Sigmoid colon (tissue), 7 donors: ENCODE results near the gene GPM6B. TPM values are rescaled to one million over a fixed set of nuclear protein-coding genes. Genes with fewer than 3 reads are reported as not detected.

Experiments used
- DNase-seq: peaks from one replicate; pipeline ENCODE4 v3.0.0-alpha.2; 2019
- H3K27ac ChIP-seq, 4 donors: fragments of 200-600 bp; sonication (generic); one replicate each; pipeline ENCODE4 v1.5.1; 2016 to 2019; ENCODE audit warnings: mild to moderate bottlenecking in 1 of 4
- H3K27me3 ChIP-seq, 3 donors: fragments of 200-600 bp; sonication (generic); one replicate each; pipeline ENCODE4 v1.5.1; 2019; ENCODE audit warnings: mild to moderate bottlenecking in 1 of 3
- H3K36me3 ChIP-seq, 4 donors: fragments of 200-600 bp; sonication (generic); one replicate each; pipeline ENCODE4 v1.5.1; 2016 to 2019
- H3K4me1 ChIP-seq, 4 donors: fragments of 200-600 bp; sonication (generic); one replicate each; pipeline ENCODE4 v1.5.1; 2017 to 2019
- H3K4me3 ChIP-seq, 4 donors: fragments of 200-600 bp; sonication (generic); one replicate each; pipeline ENCODE4 v1.5.1; 2017 to 2019; ENCODE audit warnings: mild to moderate bottlenecking in 2 of 4, moderate library complexity in 1 of 4
- H3K9me3 ChIP-seq, 4 donors: fragments of 200-600 bp in 3 of 4; sonication (generic) in 3 of 4; one replicate each; pipeline versions ENCODE4 v1.5.1 to v1.6.1; 2013 to 2019
- CTCF ChIP-seq, 4 experiments: fragments of 450-650 bp in 3 of 4; fragments of 200-600 bp in 1 of 4; IDR thresholded peaks; one replicate each; pipeline ENCODE4 v1.5.1; 2016 to 2019; ENCODE audit warnings: antibody characterized with exemption in 4 of 4, mild to moderate bottlenecking in 3 of 4, moderate library complexity in 2 of 4
- EP300 ChIP-seq, 4 donors: sonication (generic); formaldehyde crosslinking; IDR thresholded peaks; one replicate each; pipeline ENCODE4 v1.6.1; 2017; ENCODE audit warnings: antibody characterized with exemption in 4 of 4
- POLR2A ChIP-seq, 2 donors: fragments of 450-650 bp; IDR thresholded peaks; one replicate each; pipeline ENCODE4 v1.6.1; 2016; ENCODE audit warnings: antibody characterized with exemption in 2 of 2, mild to moderate bottlenecking in 2 of 2, moderate library complexity in 2 of 2
- POLR2AphosphoS5 ChIP-seq, 4 donors: sonication (generic); formaldehyde crosslinking; IDR thresholded peaks; one replicate each; pipeline ENCODE4 v1.6.1; 2017; ENCODE audit warnings: antibody characterized with exemption in 4 of 4
- WGBS, 2 donors: extraction: QIAGEN DNeasy Blood & Tissue Kit; methylation state at CpG; one replicate each; pipeline ENCODE4 v1.1.7; 2013; 5-methylcytosine and 5-hydroxymethylcytosine counted together
- intact Hi-C: fragments of 100-400 bp; cut with DNase I; formaldehyde crosslinking; loops from one replicate; pipeline ENCODE4 v1.15.1; 2023
- polyA plus RNA-seq, 3 donors: library from polyadenylated mRNA; stranded (reverse); fragments of 200-250 nt; gene quantifications; one replicate each; pipeline ENCODE4 v1.2.3, GENCODE V29; 2013
- total RNA-seq, 4 donors: library from RNA; depleted of rRNA; stranded (reverse); fragments of >200 nt; gene quantifications; one replicate each; pipeline ENCODE4 v1.1.0, GENCODE V29; 2016
- donor health status: healthy with polysubstance abuse.
- donor health status: Bipolar disorder and iron deficiency.
- donor health status: healthy.

Gene GPM6B
- total and polyA plus RNA-seq, 7 donors, result 0.46 to 40.3 (median 24.0) TPM

- Histone ChIP-seq H3K27me3 (no peaks in the 10 kb centered on the region), H3K9me3 (no peaks in the 10 kb centered on the region), H3K4me3 (no peak overlapping the region), H3K4me1 (no peaks in the 10 kb centered on the region), H3K36me3 (no peaks in the 10 kb centered on the region), H3K27ac (no peak overlapping the region)
- 90 to 91% methylated on average over 7 of the region's 7 CpGs for WGBS, 2 donors
- TF ChIP-seq EP300 (IDR thresholded peaks at IDR 0.05), result no peak
- no peak for TF ChIP-seq POLR2A (IDR thresholded peaks at IDR 0.05)
- TF ChIP-seq CTCF (IDR thresholded peaks at IDR 0.05), result no peak
- no peak for TF ChIP-seq POLR2AphosphoS5 (IDR thresholded peaks at IDR 0.05)
- intact Hi-C loops, result no loop called here
- DNase-seq, result no peak
These were observed 23.2 kb upstream of the GPM6B start for GRCh38 chrX:13840121-13840520.

- Histone ChIP-seq H3K27me3 (no peaks in the 10 kb centered on the region), H3K27ac (no peak overlapping the region), H3K36me3 (no peaks in the 10 kb centered on the region), H3K9me3 (no peaks in the 10 kb centered on the region), H3K4me3 (no peak overlapping the region), H3K4me1 (no peaks in the 10 kb centered on the region)
- intact Hi-C loops, result no loop called here
- DNase-seq, result no peak
- no peak for TF ChIP-seq POLR2A (IDR thresholded peaks at IDR 0.05)
- WGBS, 2 donors, result 52 to 77% methylated on average over 7 of the region's 7 CpGs
These were observed 20.4 kb upstream of the GPM6B start for GRCh38 chrX:13837290-13837745.

- intact Hi-C loops, result no loop called here
- H3K27ac ChIP-seq, result no peak overlapping the region
These were observed 19.7 kb upstream of the GPM6B start for GRCh38 chrX:13836575-13836974.

GRCh38 chrX:13835825-13836224, 18.9 kb upstream of the GPM6B start:
- 59 to 70% methylated on average over 4 of the region's 4 CpGs for whole genome bisulfite sequencing, 2 donors
- H3K27me3 ChIP-seq, result no peaks in the 10 kb centered on the region
- TF ChIP-seq POLR2AphosphoS5 (IDR thresholded peaks at IDR 0.05) (no peak), EP300 (IDR thresholded peaks at IDR 0.05) (no peak), CTCF (IDR thresholded peaks at IDR 0.05) (no peak), POLR2A (IDR thresholded peaks at IDR 0.05) (no peak)
- H3K4me3 ChIP-seq, result no peak overlapping the region
- no peaks in the 10 kb centered on the region for H3K4me1 ChIP-seq
- intact Hi-C loops, result no loop called here
- no peaks in the 10 kb centered on the region for H3K9me3 ChIP-seq
- H3K36me3 ChIP-seq, result no peaks in the 10 kb centered on the region
- no peak for DNase-seq
- no peak overlapping the region for H3K27ac ChIP-seq

More at GRCh38 chrX:13836575-13836974, 19.7 kb upstream of the GPM6B start:
- DNase-seq, result no peak
- Histone ChIP-seq H3K4me1 (no peaks in the 10 kb centered on the region), H3K36me3 (no peaks in the 10 kb centered on the region), H3K27me3 (no peaks in the 10 kb centered on the region), H3K9me3 (no peaks in the 10 kb centered on the region), H3K4me3 (no peak overlapping the region)
- TF ChIP-seq CTCF (IDR thresholded peaks at IDR 0.05) (no peak), EP300 (IDR thresholded peaks at IDR 0.05) (no peak), POLR2A (IDR thresholded peaks at IDR 0.05) (no peak), POLR2AphosphoS5 (IDR thresholded peaks at IDR 0.05) (no peak)
- 76 to 80% methylated on average over 6 of the region's 6 CpGs for WGBS, 2 donors

GRCh38 chrX:13834355-13834754, 17.5 kb upstream of the GPM6B start:
- 66 to 84% methylated on average over 2 of the region's 2 CpGs for WGBS, 2 donors
- no peak for TF ChIP-seq CTCF (IDR thresholded peaks at IDR 0.05)
- TF ChIP-seq POLR2AphosphoS5 (IDR thresholded peaks at IDR 0.05), result no peak
- no peak for TF ChIP-seq POLR2A (IDR thresholded peaks at IDR 0.05)
- no peak for TF ChIP-seq EP300 (IDR thresholded peaks at IDR 0.05)
- Histone ChIP-seq H3K4me1 (no peaks in the 10 kb centered on the region), H3K4me3 (no peak overlapping the region), H3K36me3 (no peaks in the 10 kb centered on the region), H3K27ac (no peak overlapping the region), H3K9me3 (no peaks in the 10 kb centered on the region), H3K27me3 (no peaks in the 10 kb centered on the region)
- intact Hi-C loops, result no loop called here
- no peak for DNase-seq
